ENCODE results near the gene GPC4. TPM values are rescaled to one million over a fixed set of nuclear protein-coding genes. Genes with fewer than 3 reads are reported as not detected.

GPC4 gene
- total RNA-seq, 6 experiments from 2014 or later = not detected

GRCh38 chrX:133250184-133251100 lies 164.8 kb downstream of the GPC4 start:
- TF ChIP-seq CTCF (IDR thresholded peaks at IDR 0.05) = no peak
- H3K27ac Mint-ChIP-seq = no peak overlapping the region
- no peak for DNase-seq
- H3K36me3 Mint-ChIP-seq (ENCODE audit: low read depth) = no peaks in the 10 kb centered on the region
- no peaks in the 10 kb centered on the region for H3K4me1 Mint-ChIP-seq (ENCODE audit: low read depth)
- peaks cover 13% of the 10 kb centered on the region for H3K9me3 Mint-ChIP-seq
- no peak overlapping the region for H3K4me3 Mint-ChIP-seq
- no peaks in the 10 kb centered on the region for H3K27me3 Mint-ChIP-seq (ENCODE audit: insufficient read depth)

Other genes with a start within 250 kb of the GPC4 start
- not detected for gene TFDP3, start 197.1 kb downstream of the GPC4 start, total RNA-seq (2021; fragmentation: NEBNext Ultra II Directional; extraction: Animal tissue kit (Norgen Biotek cat#: 25700))